ENCODE results near the gene NFAM1. TPM values are rescaled to one million over a fixed set of nuclear protein-coding genes. Genes with fewer than 3 reads are reported as not detected.

The NFAM1 gene
- total and polyA plus RNA-seq, 2 experiments from 2014 or later = 0.11 to 0.49 TPM

- TF ChIP-seq ZNF462 (CRISPR knock-in tag; IDR thresholded peaks at IDR 0.05) (no peak), NANOG (IDR thresholded peaks at IDR 0.05; ENCODE audit: borderline replicate concordance) (no peak), ZNF114 (CRISPR knock-in tag; IDR thresholded peaks at IDR 0.05) (no peak), ETS1 (IDR thresholded peaks at IDR 0.05) (no peak), ZNF331 (CRISPR knock-in tag; IDR thresholded peaks at IDR 0.05; ENCODE audit: low read depth) (no peak), JUNB (IDR thresholded peaks at IDR 0.05; ENCODE audit: unreplicated experiment) (no peak), EZH2 (IDR thresholded peaks at IDR 0.05; ENCODE audit: low read depth, unreplicated experiment) (no peak), POLR2AphosphoS5 (IDR thresholded peaks at IDR 0.05; ENCODE audit: low read depth) (no peak), REST (IDR thresholded peaks at IDR 0.05; ENCODE audit: unreplicated experiment) (no peak)
These were observed 65.2 kb downstream of the NFAM1 start (continued) for GRCh38 chr22:42366806-42367581.

All from GM23338 (cell line).